ENCODE measurements around the gene PSME3. TPM values are rescaled to one million over a fixed set of nuclear protein-coding genes. Genes with fewer than 3 reads are reported as not detected.
A peak's percentile ranks its signal among the peaks of the same experiment; 100 is the strongest.

PSME3 gene
- total and polyA plus RNA-seq, 4 donors, result 25.0 to 55.3 (median 39.8) TPM

DNA sequence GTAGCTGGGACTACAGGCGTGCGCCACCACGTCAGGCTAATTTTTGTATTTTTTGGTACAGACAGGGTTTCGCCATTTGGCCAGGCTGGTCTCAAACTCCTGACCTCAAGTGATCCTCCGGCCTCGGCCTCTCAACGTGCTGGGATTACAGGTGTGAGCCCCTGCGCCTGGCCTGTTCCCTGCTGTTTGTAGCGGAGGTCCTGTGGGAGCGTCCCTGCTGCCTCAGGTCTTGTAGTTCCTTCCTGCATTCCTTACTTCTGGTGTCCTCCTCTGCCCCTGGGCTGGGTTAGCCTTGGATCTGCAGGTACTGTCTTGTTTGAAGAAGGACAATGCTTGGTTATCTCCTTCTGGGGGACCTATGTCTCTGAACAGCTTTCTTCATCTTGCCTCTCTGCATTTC lies 43.8 kb downstream of the PSME3 start:
- DNase-seq (ENCODE audit: low spot score), result no peak
- Histone ChIP-seq H3K4me3 (ENCODE audit: low read depth in 1 of 3, low read length in 3 of 3) (no peak overlapping the region), H3K4me1 (ENCODE audit: control insufficient read depth in 4 of 4, insufficient read depth in 4 of 4, low read length in 3 of 4) (peaks cover 4 to 56% (median 39%) of the 10 kb centered on the region in 4 donors), H3K9ac (ENCODE audit: low read depth in 1 of 2, low read length in 2 of 2) (no peak overlapping the region), H3K27me3 (ENCODE audit: control insufficient read depth in 4 of 4, insufficient read depth in 4 of 4, low read length in 3 of 4) (no peaks in the 10 kb centered on the region), H3K9me3 (ENCODE audit: control insufficient read depth in 4 of 4, low read length in 3 of 4) (no peaks in the 10 kb centered on the region), H3K36me3 (ENCODE audit: control insufficient read depth in 4 of 4, insufficient read depth in 3 of 4, low read depth in 1 of 4, low read length in 3 of 4) (peaks cover 3 to 14% (median 9%) of the 10 kb centered on the region in 4 donors), H3K27ac (ENCODE audit: low read depth in 1 of 2, low read length in 2 of 2) (no peak overlapping the region)
- WGBS, result 92% methylated on average over 10 of the region's 10 CpGs
- TF ChIP-seq TAF1 (conservative IDR thresholded peaks at IDR 0.05), result no peak
- TF ChIP-seq, protein P1, sequence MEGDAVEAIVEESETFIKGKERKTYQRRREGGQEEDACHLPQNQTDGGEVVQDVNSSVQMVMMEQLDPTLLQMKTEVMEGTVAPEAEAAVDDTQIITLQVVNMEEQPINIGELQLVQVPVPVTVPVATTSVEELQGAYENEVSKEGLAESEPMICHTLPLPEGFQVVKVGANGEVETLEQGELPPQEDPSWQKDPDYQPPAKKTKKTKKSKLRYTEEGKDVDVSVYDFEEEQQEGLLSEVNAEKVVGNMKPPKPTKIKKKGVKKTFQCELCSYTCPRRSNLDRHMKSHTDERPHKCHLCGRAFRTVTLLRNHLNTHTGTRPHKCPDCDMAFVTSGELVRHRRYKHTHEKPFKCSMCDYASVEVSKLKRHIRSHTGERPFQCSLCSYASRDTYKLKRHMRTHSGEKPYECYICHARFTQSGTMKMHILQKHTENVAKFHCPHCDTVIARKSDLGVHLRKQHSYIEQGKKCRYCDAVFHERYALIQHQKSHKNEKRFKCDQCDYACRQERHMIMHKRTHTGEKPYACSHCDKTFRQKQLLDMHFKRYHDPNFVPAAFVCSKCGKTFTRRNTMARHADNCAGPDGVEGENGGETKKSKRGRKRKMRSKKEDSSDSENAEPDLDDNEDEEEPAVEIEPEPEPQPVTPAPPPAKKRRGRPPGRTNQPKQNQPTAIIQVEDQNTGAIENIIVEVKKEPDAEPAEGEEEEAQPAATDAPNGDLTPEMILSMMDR (IDR thresholded peaks at IDR 0.05; ENCODE audit: low read depth, low read length, missing input control), result no peak
- TF ChIP-seq, protein P2, sequence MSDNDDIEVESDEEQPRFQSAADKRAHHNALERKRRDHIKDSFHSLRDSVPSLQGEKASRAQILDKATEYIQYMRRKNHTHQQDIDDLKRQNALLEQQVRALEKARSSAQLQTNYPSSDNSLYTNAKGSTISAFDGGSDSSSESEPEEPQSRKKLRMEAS (IDR thresholded peaks at IDR 0.05), result no peak
- no peak for TF ChIP-seq FOXA2 (IDR thresholded peaks at IDR 0.05)

DNA sequence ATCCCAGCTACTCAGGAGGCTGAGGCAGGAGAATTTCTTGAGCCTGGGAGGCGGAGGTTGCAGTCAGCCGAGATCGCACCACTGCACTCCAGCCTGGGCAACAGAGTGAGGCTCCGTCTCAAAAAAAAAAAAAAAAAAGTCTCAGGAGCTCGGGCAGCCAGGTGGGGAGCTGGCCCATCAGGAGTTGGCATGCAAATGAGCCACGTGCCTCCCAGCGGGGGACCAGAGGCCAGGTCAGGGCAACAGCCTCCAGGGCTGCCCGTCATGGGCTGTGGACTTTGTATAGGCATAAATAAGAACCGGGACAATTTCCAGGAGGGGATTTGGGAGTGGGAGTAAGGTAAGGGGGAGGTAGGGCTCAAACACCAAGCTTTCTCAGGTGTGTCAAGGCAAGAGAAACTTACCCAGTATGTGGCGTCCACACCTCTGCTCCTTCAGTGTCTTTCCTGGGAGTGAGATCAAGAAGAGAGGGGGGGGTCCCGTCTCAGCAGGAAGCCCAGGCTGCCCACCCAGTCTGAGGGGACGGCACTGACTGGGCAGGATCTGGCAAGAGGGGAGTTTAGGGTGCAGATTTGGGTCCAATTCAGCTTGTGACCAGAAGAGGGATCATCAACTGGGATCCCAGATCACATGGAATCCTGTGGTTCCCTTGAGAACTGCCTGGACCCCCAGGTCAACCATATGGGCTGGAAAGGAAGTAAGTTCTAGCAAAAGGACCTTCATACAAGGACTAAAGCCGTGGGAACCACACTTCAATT lies 45.1 kb downstream of the PSME3 start:
- peak; percentile 57 for DNase-seq (ENCODE audit: low spot score)
- 37% methylated on average over 13 of the region's 13 CpGs for WGBS
- H3K27ac ChIP-seq (ENCODE audit: low read depth in 1 of 2, low read length in 2 of 2), result peak overlapping the region; percentile 59 to 87
- H3K9me3 ChIP-seq (ENCODE audit: control insufficient read depth in 4 of 4, low read length in 3 of 4), result no peaks in the 10 kb centered on the region
- H3K4me1 ChIP-seq (ENCODE audit: control insufficient read depth in 4 of 4, insufficient read depth in 4 of 4, low read length in 3 of 4), result peaks cover 1 to 43% (median 28%) of the 10 kb centered on the region in 4 donors
- peaks cover 2 to 9% (median 3%) of the 10 kb centered on the region in 4 donors for H3K36me3 ChIP-seq (ENCODE audit: control insufficient read depth in 4 of 4, insufficient read depth in 3 of 4, low read depth in 1 of 4, low read length in 3 of 4)
- no peaks in the 10 kb centered on the region for H3K27me3 ChIP-seq (ENCODE audit: control insufficient read depth in 4 of 4, insufficient read depth in 4 of 4, low read length in 3 of 4)
- H3K4me3 ChIP-seq (ENCODE audit: low read depth in 1 of 3, low read length in 3 of 3), result no peak overlapping the region
- H3K9ac ChIP-seq (ENCODE audit: low read depth in 1 of 2, low read length in 2 of 2), result no peak overlapping the region
- TF ChIP-seq HNF4A (conservative IDR thresholded peaks at IDR 0.05), result peak; percentile 82 to 91
- TF ChIP-seq FOXA1 (IDR thresholded peaks at IDR 0.05), result no peak
- TF ChIP-seq HNF4G (IDR thresholded peaks at IDR 0.05), result peak; percentile 66
- no peak for TF ChIP-seq GABPA (IDR thresholded peaks at IDR 0.05 in 1 of 2, conservative IDR thresholded peaks at IDR 0.05 in 1 of 2)
- TF ChIP-seq, protein P3, sequence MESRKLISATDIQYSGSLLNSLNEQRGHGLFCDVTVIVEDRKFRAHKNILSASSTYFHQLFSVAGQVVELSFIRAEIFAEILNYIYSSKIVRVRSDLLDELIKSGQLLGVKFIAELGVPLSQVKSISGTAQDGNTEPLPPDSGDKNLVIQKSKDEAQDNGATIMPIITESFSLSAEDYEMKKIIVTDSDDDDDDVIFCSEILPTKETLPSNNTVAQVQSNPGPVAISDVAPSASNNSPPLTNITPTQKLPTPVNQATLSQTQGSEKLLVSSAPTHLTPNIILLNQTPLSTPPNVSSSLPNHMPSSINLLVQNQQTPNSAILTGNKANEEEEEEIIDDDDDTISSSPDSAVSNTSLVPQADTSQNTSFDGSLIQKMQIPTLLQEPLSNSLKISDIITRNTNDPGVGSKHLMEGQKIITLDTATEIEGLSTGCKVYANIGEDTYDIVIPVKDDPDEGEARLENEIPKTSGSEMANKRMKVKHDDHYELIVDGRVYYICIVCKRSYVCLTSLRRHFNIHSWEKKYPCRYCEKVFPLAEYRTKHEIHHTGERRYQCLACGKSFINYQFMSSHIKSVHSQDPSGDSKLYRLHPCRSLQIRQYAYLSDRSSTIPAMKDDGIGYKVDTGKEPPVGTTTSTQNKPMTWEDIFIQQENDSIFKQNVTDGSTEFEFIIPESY (IDR thresholded peaks at IDR 0.05), result no peak
- no peak for TF ChIP-seq TAF1 (conservative IDR thresholded peaks at IDR 0.05)
- TF ChIP-seq RAD21 (IDR thresholded peaks at IDR 0.05), result peak in 1 of 2 donors; percentile 15
- TF ChIP-seq, protein P1 (IDR thresholded peaks at IDR 0.05; ENCODE audit: low read depth, low read length, missing input control), result no peak
- TF ChIP-seq, protein P2 (IDR thresholded peaks at IDR 0.05), result no peak
- TF ChIP-seq, protein P4, sequence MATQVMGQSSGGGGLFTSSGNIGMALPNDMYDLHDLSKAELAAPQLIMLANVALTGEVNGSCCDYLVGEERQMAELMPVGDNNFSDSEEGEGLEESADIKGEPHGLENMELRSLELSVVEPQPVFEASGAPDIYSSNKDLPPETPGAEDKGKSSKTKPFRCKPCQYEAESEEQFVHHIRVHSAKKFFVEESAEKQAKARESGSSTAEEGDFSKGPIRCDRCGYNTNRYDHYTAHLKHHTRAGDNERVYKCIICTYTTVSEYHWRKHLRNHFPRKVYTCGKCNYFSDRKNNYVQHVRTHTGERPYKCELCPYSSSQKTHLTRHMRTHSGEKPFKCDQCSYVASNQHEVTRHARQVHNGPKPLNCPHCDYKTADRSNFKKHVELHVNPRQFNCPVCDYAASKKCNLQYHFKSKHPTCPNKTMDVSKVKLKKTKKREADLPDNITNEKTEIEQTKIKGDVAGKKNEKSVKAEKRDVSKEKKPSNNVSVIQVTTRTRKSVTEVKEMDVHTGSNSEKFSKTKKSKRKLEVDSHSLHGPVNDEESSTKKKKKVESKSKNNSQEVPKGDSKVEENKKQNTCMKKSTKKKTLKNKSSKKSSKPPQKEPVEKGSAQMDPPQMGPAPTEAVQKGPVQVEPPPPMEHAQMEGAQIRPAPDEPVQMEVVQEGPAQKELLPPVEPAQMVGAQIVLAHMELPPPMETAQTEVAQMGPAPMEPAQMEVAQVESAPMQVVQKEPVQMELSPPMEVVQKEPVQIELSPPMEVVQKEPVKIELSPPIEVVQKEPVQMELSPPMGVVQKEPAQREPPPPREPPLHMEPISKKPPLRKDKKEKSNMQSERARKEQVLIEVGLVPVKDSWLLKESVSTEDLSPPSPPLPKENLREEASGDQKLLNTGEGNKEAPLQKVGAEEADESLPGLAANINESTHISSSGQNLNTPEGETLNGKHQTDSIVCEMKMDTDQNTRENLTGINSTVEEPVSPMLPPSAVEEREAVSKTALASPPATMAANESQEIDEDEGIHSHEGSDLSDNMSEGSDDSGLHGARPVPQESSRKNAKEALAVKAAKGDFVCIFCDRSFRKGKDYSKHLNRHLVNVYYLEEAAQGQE (IDR thresholded peaks at IDR 0.05), result no peak
- TF ChIP-seq NR2F2 (IDR thresholded peaks at IDR 0.05), result peak; percentile 14
- no peak for TF ChIP-seq EGR1 (IDR thresholded peaks at IDR 0.05; ENCODE audit: low read depth in 2 of 2)
- peak; percentile 72 for TF ChIP-seq SP1 (IDR thresholded peaks at IDR 0.05)
- peak in 1 of 2 donors; percentile 30 for TF ChIP-seq JUND (IDR thresholded peaks at IDR 0.05)
- TF ChIP-seq FOXA2 (IDR thresholded peaks at IDR 0.05), result no peak
- TF ChIP-seq, protein P5, sequence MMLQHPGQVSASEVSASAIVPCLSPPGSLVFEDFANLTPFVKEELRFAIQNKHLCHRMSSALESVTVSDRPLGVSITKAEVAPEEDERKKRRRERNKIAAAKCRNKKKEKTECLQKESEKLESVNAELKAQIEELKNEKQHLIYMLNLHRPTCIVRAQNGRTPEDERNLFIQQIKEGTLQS (IDR thresholded peaks at IDR 0.05), result no peak
- no peak for TF ChIP-seq YY1 (IDR thresholded peaks at IDR 0.05)
- peak; percentile 94 to 95 for TF ChIP-seq RXRA (IDR thresholded peaks at IDR 0.05)

Data from liver (tissue), 9 donors.